ENCODE results near the gene JAML. TPM values are rescaled to one million over a fixed set of nuclear protein-coding genes. Genes with fewer than 3 reads are reported as not detected.

The JAML gene
- total and polyA plus RNA-seq, 2 of the 13 experiments (the other 11 are each of a cell fraction or from before 2014, with no cell fraction given) = 2.0 to 3.3 TPM

DNA sequence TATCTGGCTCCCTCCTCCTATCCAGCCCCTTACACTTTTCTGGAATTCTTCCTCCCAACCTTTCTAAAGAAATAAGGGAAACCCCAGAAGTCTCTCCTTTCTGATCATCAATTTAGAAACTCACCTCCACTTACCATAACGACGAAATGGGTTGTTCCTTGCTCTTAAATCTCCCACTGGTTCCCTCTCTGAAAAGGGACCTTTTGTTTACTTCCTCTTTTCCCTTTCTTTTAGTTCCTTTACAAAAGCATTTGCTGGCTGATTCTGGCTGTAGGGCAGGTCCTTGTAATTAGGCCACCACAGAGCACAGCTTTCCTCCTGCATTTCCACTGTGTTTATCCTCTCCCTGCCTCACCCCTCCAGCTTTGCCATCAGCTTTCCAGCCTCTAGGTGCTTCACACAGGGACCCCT is 12.0 kb downstream of the JAML start (continued):
- TF ChIP-seq ZNF12 (CRISPR knock-in tag; IDR thresholded peaks at IDR 0.05) (no peak), NFE2 (CRISPR knock-in tag; IDR thresholded peaks at IDR 0.05) (no peak), NPAS2 (CRISPR knock-in tag; IDR thresholded peaks at IDR 0.05; ENCODE audit: borderline replicate concordance) (no peak), SNAI1 (CRISPR knock-in tag; IDR thresholded peaks at IDR 0.05; ENCODE audit: borderline replicate concordance) (no peak), ZNF891 (CRISPR knock-in tag; IDR thresholded peaks at IDR 0.05) (no peak), HDAC1 (CRISPR knock-in tag; IDR thresholded peaks at IDR 0.05) (no peak; the same call in 1 of the 2 replicates), GFI1 (CRISPR knock-in tag; IDR thresholded peaks at IDR 0.05; ENCODE audit: borderline replicate concordance) (peak; percentile 11; the same call in 1 of the 2 replicates), TBX2 (CRISPR knock-in tag; IDR thresholded peaks at IDR 0.05; ENCODE audit: borderline replicate concordance) (no peak), TBL1XR1 (IDR thresholded peaks at IDR 0.05; ENCODE audit: borderline replicate concordance, low read length, partially characterized antibody) (no peak), AGO1 (IDR thresholded peaks at IDR 0.05; ENCODE audit: low read depth, low read length, poor library complexity, severe bottlenecking) (no peak), FOXJ3 (CRISPR knock-in tag; IDR thresholded peaks at IDR 0.05; ENCODE audit: borderline replicate concordance) (no peak), ZNF629 (CRISPR knock-in tag; conservative IDR thresholded peaks at IDR 0.05) (peak; percentile 97), ZNF251 (CRISPR knock-in tag; IDR thresholded peaks at IDR 0.05) (no peak), CCAR2 (optimal IDR thresholded peaks at IDR 0.05; ENCODE audit: low read depth, low read length) (no peak), SIX4 (CRISPR knock-in tag; IDR thresholded peaks at IDR 0.05) (no peak)
- TF ChIP-seq, protein P1, sequence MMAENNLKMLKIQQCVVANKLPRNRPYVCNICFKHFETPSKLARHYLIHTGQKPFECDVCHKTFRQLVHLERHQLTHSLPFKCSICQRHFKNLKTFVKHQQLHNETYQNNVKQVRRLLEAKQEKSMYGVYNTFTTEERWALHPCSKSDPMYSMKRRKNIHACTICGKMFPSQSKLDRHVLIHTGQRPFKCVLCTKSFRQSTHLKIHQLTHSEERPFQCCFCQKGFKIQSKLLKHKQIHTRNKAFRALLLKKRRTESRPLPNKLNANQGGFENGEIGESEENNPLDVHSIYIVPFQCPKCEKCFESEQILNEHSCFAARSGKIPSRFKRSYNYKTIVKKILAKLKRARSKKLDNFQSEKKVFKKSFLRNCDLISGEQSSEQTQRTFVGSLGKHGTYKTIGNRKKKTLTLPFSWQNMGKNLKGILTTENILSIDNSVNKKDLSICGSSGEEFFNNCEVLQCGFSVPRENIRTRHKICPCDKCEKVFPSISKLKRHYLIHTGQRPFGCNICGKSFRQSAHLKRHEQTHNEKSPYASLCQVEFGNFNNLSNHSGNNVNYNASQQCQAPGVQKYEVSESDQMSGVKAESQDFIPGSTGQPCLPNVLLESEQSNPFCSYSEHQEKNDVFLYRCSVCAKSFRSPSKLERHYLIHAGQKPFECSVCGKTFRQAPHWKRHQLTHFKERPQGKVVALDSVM (CRISPR knock-in tag; IDR thresholded peaks at IDR 0.05) = no peak
- TF ChIP-seq, protein P2, sequence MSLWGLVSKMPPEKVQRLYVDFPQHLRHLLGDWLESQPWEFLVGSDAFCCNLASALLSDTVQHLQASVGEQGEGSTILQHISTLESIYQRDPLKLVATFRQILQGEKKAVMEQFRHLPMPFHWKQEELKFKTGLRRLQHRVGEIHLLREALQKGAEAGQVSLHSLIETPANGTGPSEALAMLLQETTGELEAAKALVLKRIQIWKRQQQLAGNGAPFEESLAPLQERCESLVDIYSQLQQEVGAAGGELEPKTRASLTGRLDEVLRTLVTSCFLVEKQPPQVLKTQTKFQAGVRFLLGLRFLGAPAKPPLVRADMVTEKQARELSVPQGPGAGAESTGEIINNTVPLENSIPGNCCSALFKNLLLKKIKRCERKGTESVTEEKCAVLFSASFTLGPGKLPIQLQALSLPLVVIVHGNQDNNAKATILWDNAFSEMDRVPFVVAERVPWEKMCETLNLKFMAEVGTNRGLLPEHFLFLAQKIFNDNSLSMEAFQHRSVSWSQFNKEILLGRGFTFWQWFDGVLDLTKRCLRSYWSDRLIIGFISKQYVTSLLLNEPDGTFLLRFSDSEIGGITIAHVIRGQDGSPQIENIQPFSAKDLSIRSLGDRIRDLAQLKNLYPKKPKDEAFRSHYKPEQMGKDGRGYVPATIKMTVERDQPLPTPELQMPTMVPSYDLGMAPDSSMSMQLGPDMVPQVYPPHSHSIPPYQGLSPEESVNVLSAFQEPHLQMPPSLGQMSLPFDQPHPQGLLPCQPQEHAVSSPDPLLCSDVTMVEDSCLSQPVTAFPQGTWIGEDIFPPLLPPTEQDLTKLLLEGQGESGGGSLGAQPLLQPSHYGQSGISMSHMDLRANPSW (CRISPR knock-in tag; IDR thresholded peaks at IDR 0.05; ENCODE audit: borderline replicate concordance) = no peak
- TF ChIP-seq, protein P3, sequence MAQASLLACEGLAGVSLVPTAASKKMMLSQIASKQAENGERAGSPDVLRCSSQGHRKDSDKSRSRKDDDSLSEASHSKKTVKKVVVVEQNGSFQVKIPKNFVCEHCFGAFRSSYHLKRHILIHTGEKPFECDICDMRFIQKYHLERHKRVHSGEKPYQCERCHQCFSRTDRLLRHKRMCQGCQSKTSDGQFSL (CRISPR knock-in tag; IDR thresholded peaks at IDR 0.05) = no peak
- TF ChIP-seq, protein P4, sequence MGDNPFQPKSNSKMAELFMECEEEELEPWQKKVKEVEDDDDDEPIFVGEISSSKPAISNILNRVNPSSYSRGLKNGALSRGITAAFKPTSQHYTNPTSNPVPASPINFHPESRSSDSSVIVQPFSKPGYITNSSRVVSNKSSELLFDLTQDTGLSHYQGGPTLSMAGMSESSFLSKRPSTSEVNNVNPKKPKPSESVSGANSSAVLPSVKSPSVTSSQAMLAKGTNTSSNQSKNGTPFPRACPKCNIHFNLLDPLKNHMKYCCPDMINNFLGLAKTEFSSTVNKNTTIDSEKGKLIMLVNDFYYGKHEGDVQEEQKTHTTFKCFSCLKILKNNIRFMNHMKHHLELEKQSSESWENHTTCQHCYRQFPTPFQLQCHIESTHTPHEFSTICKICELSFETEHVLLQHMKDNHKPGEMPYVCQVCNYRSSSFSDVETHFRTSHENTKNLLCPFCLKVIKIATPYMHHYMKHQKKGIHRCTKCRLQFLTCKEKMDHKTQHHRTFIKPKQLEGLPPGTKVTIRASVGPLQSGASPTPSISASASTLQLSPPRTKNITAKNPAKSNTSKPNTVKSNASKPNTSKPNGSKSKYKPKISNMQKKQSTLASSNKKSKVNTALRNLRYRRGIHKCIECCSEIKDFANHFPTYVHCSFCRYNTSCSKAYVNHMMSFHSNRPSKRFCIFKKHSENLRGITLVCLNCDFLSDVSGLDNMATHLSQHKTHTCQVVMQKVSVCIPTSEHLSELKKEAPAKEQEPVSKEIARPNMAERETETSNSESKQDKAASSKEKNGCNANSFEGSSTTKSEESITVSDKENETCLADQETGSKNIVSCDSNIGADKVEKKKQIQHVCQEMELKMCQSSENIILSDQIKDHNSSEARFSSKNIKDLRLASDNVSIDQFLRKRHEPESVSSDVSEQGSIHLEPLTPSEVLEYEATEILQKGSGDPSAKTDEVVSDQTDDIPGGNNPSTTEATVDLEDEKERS (CRISPR knock-in tag; IDR thresholded peaks at IDR 0.05) = no peak
- TF ChIP-seq, protein P5, sequence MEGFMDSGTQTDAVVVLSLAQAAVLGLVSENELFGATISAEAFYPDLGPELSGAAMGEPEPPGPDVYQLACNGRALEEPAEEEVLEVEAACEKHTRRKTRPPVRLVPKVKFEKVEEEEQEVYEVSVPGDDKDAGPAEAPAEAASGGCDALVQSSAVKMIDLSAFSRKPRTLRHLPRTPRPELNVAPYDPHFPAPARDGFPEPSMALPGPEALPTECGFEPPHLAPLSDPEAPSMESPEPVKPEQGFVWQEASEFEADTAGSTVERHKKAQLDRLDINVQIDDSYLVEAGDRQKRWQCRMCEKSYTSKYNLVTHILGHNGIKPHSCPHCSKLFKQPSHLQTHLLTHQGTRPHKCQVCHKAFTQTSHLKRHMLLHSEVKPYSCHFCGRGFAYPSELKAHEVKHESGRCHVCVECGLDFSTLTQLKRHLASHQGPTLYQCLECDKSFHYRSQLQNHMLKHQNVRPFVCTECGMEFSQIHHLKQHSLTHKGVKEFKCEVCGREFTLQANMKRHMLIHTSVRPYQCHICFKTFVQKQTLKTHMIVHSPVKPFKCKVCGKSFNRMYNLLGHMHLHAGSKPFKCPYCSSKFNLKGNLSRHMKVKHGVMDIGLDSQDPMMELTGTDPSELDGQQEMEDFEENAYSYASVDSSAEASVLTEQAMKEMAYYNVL (CRISPR knock-in tag; IDR thresholded peaks at IDR 0.05; ENCODE audit: borderline replicate concordance) = no peak
